Dedifferentiated amniotic fluid mesenchymal stem cell (primary cell): Measurements from ENCODE around the gene LMO2.

Experiments
- DNase-seq: peaks from one replicate; pipeline ENCODE4 v3.0.0-alpha.2; 2016; ENCODE audit errors: extremely low spot score

LMO2 gene

DNA sequence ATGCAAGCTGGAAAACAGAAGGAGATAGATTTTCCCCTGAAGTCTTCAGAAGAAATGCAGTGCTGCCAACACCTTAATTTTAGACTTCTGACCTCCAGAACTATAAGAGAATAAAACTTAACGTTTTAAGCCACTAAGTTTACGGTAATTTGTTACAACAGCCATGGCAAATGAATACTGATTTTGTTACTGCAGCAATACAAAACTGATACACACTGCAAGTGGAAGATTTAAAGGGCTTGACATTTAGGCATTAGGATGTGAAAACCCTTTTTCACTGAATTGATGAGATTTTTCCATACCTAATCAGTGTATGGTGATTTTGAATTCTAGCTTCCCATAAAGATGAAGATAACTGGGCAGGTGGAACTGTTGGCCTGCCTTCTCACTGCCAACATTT is 22.1 kb upstream of the LMO2 start:
- no peak for DNase-seq

- DNase-seq, result peak; percentile 71
These were observed 20.8 kb upstream of the LMO2 start for GRCh38 chr11:33912405-33913361.

- no peak for DNase-seq
These were observed 19.1 kb upstream of the LMO2 start for GRCh38 chr11:33910958-33911339.

DNA sequence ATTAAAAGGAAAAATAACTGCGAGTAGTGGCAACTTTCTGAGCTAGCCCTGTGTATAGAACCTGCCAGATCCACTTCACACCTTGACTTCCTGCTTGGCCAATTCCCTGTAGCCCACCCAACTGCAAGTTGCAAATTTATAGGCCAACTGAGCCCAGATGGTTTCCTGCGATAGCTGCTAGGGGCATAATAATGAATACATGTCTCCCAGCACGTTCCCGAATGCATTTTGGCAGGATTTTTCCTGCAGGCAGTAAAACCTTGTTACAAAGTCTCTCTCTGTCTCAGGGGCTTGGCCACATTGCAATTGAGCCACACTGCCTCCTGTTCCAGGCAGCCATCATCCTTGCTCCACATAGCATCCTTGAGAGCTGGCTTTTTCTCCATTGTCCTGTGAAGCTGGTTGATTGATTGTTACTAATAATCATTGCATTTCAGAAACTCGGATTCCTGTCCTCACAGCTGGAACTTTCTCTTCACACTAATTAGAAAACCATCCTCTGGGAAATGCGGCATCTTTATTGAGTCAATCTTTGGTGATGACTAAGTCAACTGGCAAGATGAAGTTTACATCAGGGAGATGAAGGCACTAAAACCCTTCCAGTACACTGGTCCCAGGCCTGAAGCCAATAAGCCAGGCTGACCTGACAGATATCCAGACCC is 18.6 kb upstream of the LMO2 start:
- DNase-seq, result no peak

GRCh38 chr11:33909552-33909951 is 17.7 kb upstream of the LMO2 start:
- no peak for DNase-seq

GRCh38 chr11:33909150-33909549 is 17.3 kb upstream of the LMO2 start:
- DNase-seq, result no peak

DNA sequence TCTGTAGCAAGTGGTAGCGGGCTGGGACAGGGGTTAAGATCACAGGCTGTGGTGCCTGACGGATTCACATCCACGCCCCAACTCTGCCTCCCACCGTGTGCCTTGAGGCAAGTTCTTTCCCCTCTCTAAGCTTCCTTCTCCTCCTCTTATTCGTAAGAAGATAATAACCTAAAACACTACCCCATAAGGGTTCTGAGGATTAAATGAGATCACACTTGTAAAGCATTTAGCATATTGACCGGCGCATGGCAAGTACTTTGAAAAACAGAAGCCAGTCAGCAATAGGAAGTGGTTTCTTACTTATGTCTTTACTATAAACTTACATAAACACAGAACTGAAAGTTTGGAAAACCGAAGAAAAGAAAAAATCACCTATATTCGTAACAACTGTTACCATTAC is 15.5 kb upstream of the LMO2 start:
- DNase-seq, result no peak

GRCh38 chr11:33906484-33907186 is 14.8 kb upstream of the LMO2 start:
- DNase-seq, result no peak

- DNase-seq, result no peak
These were observed 12.2 kb upstream of the LMO2 start for GRCh38 chr11:33904102-33904501.

GRCh38 chr11:33900159-33900840 is 8.4 kb upstream of the LMO2 start:
- no peak for DNase-seq

GRCh38 chr11:33899400-33900037 is 7.6 kb upstream of the LMO2 start:
- peak; percentile 77 for DNase-seq

- no peak for DNase-seq
These were observed 7.1 kb upstream of the LMO2 start for GRCh38 chr11:33898957-33899356.

DNA sequence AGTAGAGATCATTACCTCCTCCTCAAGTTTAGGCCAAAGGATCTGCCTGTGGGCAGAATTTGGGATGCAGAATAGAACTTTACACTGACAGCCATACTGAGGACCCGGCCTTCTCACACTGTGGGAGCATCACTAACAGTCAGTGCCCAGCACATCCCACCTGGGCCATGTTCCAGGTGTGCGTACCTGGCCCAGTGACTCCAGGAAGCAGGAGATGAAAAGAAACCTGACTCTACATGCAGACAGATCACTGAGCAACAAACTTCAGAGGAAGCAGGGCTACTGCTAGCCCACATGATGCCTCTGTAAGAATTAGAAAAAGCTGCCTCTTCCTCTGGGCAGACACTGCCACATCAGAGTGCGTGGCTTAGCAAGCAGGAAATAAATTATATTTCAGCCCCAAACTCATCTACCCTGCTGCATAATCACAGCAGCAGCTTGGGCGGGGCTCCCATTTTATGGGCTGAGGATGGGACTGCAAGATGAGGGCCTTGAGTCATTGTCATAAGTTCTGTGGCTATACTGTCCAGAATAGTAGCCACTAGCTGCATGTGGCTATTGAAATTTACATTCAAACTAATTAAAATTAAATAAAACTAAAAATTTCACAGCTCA is 6.0 kb upstream of the LMO2 start:
- DNase-seq, result no peak

GRCh38 chr11:33896911-33897310 is 5.0 kb upstream of the LMO2 start:
- DNase-seq, result no peak

DNA sequence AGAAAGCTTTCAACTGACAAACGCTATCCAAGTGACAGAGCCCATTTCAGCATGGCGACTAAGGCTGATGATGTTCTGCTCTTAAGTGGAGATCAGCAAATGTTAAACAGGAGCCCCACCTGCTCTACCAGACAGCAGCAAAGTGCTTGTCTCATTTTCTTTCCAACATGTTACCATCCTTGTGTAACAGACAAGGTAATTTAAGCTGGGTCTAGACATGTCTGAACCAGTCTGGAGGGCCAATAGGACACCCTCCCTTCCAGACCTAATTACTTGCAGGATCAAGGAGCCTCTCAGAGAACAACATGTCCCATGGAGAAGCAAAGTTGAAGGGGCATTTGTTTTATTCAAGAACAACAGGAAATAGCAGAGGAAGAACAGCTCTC is 3.9 kb upstream of the LMO2 start:
- no peak for DNase-seq

DNA sequence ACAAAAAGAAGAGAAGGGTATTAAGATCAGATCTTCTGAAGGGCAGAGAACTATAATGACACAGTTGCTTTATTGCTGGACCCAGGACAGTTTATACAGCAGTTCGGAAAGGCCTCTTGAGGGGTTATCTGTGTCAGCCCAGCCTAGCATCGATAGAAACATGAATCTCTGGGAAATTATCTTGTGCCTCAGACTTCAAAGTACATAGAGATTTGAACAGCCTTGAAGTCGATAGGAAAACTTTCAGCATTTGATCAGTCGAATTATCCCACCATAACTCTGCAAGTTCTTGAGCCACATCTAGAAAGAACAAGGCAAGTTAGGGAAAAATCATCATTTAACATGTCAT is 2.5 kb upstream of the LMO2 start:
- no peak for DNase-seq

DNA sequence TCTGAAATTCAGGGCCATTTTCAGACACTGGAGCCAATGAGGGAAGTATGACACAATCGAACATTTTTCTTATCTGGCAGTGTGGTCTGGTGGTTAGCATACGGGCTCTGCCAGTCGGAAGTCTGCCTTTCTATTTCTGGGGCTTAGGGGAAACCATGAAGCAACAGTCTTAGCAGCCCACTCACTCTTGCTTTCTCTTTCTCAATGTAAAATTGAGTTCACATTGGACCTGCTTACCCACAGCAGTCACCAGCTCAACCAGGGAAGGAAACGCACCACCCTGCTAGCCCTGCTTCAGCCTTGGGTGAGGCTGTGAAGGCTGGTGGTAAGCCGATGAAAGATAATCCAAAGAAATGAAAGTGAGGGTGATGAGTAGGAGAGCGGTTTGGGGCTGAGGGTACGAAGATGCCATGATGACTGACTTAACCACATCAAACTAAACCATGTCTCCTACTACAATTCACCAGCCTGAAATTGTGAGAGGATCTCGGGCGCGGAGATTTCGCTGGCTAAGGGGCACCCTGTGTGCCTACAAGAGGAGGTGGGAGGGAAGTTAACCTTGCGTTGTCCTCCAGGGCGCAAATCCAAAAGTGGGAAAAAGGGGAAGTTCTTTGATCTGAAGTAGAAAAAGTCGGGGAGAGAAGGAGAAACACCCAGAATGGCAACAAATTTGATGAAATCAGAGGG is 2.0 kb upstream of the LMO2 start:
- DNase-seq, result no peak

GRCh38 chr11:33892906-33893594 is 1.2 kb upstream of the LMO2 start:
- no peak for DNase-seq

DNA sequence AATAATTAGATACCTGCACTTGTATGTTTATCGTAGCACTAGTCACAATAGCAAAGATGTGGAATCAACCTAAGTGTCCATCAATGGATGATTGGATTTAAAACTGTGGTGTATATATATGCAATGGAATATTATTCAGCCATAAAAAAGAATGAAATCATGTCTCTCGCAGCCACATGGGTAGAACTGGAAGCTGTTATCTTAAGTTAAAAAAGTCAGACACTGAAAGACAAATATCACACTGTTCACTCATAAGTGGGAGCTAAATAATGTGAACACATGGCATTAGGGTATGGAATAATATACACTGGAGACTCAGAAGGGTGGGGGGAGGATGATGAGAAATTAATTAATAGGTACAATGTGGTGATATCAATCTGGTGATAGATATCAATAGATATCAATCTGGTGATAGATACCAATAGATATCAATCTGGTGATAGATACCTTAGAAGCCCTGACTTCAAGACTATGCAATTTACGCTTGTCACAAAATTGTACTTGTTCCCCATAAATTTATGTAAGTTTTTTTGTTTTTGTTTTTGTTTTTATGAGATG is 2.0 kb downstream of the LMO2 start:
- no peak for DNase-seq

GRCh38 chr11:33889296-33889695 is 2.6 kb downstream of the LMO2 start:
- DNase-seq, result no peak
